ENCODE measurements around the gene METTL24. TPM values are rescaled to one million over a fixed set of nuclear protein-coding genes. Genes with fewer than 3 reads are reported as not detected.

The METTL24 gene
- total and polyA plus RNA-seq, 7 donors = 0.04 TPM; not detected in 6

DNA sequence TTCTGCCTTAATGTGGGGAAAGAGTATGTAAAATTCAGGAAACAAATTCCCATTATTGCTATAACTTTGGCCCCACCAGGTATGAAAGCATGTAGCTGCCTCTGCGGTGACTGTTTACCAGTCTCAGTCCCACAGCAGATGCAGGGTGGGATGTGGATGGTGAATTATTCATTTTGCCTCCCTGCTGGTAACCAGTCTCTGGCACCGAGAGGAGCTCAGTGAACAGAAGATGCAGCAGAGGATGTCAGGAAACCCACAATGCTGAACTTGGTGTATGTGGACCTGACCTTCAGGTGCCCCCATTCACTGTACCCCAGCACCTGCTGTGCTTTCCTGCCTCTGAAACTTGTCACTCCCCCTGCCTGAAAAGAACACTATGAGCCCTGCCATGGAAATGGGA lies 8.8 kb upstream of the METTL24 start:
- Histone ChIP-seq H3K36me3 (ENCODE audit: insufficient read depth in 1 of 2, low read depth in 1 of 2) (no peaks in the 10 kb centered on the region), H3K9me3 (no peaks in the 10 kb centered on the region), H3K27me3 (ENCODE audit: insufficient read depth in 3 of 3, low read length in 2 of 3) (peaks cover 0 to 4% (median 0%) of the 10 kb centered on the region in 3 donors), H3K4me1 (no peaks in the 10 kb centered on the region), H3K4me3 (no peak overlapping the region), H3K27ac (no peak overlapping the region)
- DNase-seq (no peak), ATAC-seq (no peak)
- 65 to 73% (median 73%) methylated on average over 2 of the region's 2 CpGs for WGBS, 3 donors
- intact Hi-C loops (cut with DNase I) = loop anchor here in 1 of 2 donors (10.0 kb wide), 1 partner anchor 302 kb away; no protein-coding TSS in a partner anchor
- TF ChIP-seq CTCF (IDR thresholded peaks at IDR 0.05) = no peak

- Histone ChIP-seq H3K27ac (no peak overlapping the region), H3K27me3 (ENCODE audit: insufficient read depth in 3 of 3, low read length in 2 of 3) (peaks cover 0 to 4% (median 0%) of the 10 kb centered on the region in 3 donors), H3K9me3 (no peaks in the 10 kb centered on the region), H3K4me3 (no peak overlapping the region), H3K36me3 (ENCODE audit: insufficient read depth in 1 of 2, low read depth in 1 of 2) (no peaks in the 10 kb centered on the region), H3K4me1 (no peaks in the 10 kb centered on the region)
- DNase-seq (no peak), ATAC-seq (no peak)
- intact Hi-C loops (cut with DNase I) = loop anchor here in 1 of 2 donors (10.0 kb wide), 1 partner anchor 301 kb away; no protein-coding TSS in a partner anchor
- 83 to 91% (median 88%) methylated on average over 2 of the region's 2 CpGs for WGBS, 3 donors
- TF ChIP-seq CTCF (IDR thresholded peaks at IDR 0.05) = no peak
Measured at GRCh38 chr6:110366256-110366655, 8.1 kb upstream of the METTL24 start.

DNA sequence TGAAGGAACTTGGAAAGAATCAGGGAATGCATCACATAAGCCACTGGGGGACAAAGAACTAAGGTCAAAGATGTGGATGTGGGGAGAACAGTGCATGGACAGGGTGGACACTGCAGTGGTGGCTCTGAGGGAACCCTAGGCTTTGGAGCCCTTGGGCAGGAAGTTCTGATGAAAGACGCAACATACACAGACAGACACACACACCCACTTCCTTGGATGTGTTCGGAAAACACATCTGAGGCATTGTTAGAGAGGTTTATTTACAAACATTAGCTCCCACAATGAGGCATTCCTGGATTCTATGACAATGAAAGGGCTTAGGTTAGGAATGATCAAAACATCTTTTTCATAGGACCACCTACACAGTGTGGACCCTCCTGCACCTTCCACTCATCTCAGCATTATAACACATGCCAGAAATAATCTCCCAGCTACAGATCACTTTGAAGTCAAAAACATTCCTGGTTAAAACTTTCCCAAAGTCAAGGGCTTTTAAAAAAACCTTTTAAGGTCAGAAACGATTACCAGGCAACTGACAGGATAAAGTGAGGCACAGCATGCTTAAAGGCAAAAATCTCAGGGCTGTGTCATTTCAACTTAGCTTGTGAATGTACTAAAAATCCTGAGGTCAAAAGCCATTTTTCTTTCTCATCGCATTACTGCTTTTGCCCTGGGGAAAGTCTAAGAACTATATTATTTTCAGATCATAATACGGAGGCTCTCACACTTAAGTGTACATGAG lies 6.4 kb upstream of the METTL24 start:
- TF ChIP-seq CTCF (IDR thresholded peaks at IDR 0.05) = no peak
- Histone ChIP-seq H3K36me3 (ENCODE audit: insufficient read depth in 1 of 2, low read depth in 1 of 2) (no peaks in the 10 kb centered on the region), H3K27me3 (ENCODE audit: insufficient read depth in 3 of 3, low read length in 2 of 3) (peaks cover 0 to 11% (median 0%) of the 10 kb centered on the region in 3 donors), H3K27ac (no peak overlapping the region), H3K4me3 (no peak overlapping the region), H3K9me3 (no peaks in the 10 kb centered on the region), H3K4me1 (no peaks in the 10 kb centered on the region)
- intact Hi-C loops (cut with DNase I) = loop anchor here in 1 of 2 donors (10.0 kb wide), 1 partner anchor 300 kb away; no protein-coding TSS in a partner anchor
- DNase-seq (no peak), ATAC-seq (no peak)
- WGBS, 3 donors = 46 to 60% (median 52%) methylated on average over 5 of the region's 5 CpGs

DNA sequence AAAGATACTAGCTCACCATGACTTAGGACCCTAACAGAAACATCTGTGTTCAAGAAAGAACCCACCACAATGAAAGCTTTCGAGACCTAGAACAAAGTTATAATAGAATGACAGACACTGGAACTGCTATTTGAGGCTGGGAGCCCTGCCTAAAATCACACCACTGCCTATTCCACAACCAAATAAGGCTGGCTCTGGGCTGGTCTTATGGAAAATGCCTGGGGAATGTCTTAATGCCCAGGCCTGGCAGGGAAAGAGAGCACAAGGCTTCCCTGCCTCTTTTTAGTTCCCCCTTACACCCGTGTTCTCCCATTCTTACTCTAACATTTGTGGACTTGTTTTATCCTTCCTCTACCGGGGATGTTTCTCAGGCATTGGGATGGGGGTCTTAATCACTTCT lies 5.6 kb upstream of the METTL24 start:
- peaks cover 0 to 15% (median 0%) of the 10 kb centered on the region in 3 donors for H3K27me3 ChIP-seq (ENCODE audit: insufficient read depth in 3 of 3, low read length in 2 of 3)
- DNase-seq (no peak), ATAC-seq (no peak)
- WGBS, 3 donors = 74 to 85% (median 79%) methylated on average over 3 of the region's 3 CpGs
- TF ChIP-seq CTCF (IDR thresholded peaks at IDR 0.05) = no peak
- intact Hi-C loops (cut with DNase I) = loop anchor here in 1 of 2 donors (10.0 kb wide), 1 partner anchor 299 kb away; no protein-coding TSS in a partner anchor
- no peaks in the 10 kb centered on the region for H3K4me1 ChIP-seq
- H3K36me3 ChIP-seq (ENCODE audit: insufficient read depth in 1 of 2, low read depth in 1 of 2) = no peaks in the 10 kb centered on the region
- H3K27ac ChIP-seq = no peak overlapping the region
- no peaks in the 10 kb centered on the region for H3K9me3 ChIP-seq
- H3K4me3 ChIP-seq = no peak overlapping the region
